Transverse colon (tissue), 4 donors: ENCODE results near the gene NAA38. TPM values are rescaled to one million over a fixed set of nuclear protein-coding genes. Genes with fewer than 3 reads are reported as not detected.

ENCODE experiments used
- DNase-seq: peaks from one replicate; pipeline ENCODE4 v3.0.0-alpha.2; 2019
- H3K27ac ChIP-seq, 4 donors: fragments of 200-600 bp; sonication (generic); 2 replicates each; pipeline ENCODE4 v1.5.1; 2016 to 2018; ENCODE audit warnings: inconsistent platforms in 4 of 4
- H3K27me3 ChIP-seq: fragments of 200-600 bp; sonication (generic); 2 replicates; pipeline ENCODE4 v1.5.1; 2017; ENCODE audit warnings: inconsistent platforms
- H3K36me3 ChIP-seq, 4 donors: fragments of 200-600 bp; sonication (generic); 2 replicates each; pipeline ENCODE4 v1.5.1; 2017 to 2019; ENCODE audit warnings: inconsistent platforms in 4 of 4
- H3K4me1 ChIP-seq, 4 donors: fragments of 200-600 bp; sonication (generic); 2 replicates each; pipeline ENCODE4 v1.5.1; 2017 to 2020; ENCODE audit warnings: inconsistent platforms in 4 of 4
- H3K4me3 ChIP-seq, 4 donors: fragments of 200-600 bp; sonication (generic); 1 replicate in 1 of 4; 2 replicates in 3 of 4; pipeline versions ENCODE4 v1.5.1 to v1.6.1; 2017 to 2019; ENCODE audit warnings: inconsistent platforms in 4 of 4
- H3K9me3 ChIP-seq, 2 donors: fragments of 200-600 bp; sonication (generic); 2 replicates each; pipeline ENCODE4 v1.5.1; 2017 to 2019; ENCODE audit warnings: inconsistent platforms in 2 of 2
- EP300 ChIP-seq: sonication (generic); formaldehyde crosslinking; IDR thresholded peaks from one replicate; pipeline ENCODE4 v1.6.1; 2017; ENCODE audit warnings: antibody characterized with exemption, low read depth
- POLR2A ChIP-seq: fragments of 450-650 bp; IDR thresholded peaks from one replicate; pipeline ENCODE4 v1.6.1; 2016; ENCODE audit warnings: antibody characterized with exemption, mild to moderate bottlenecking, moderate library complexity
- POLR2AphosphoS5 ChIP-seq, 3 donors: sonication (generic); formaldehyde crosslinking; IDR thresholded peaks; one replicate each; pipeline ENCODE4 v1.6.1; 2016; ENCODE audit warnings: antibody characterized with exemption in 3 of 3
- WGBS, 2 donors: methylation state at CpG; one replicate each; pipeline ENCODE4 v1.1.5; 2018; ENCODE audit warnings: low coverage in 1 of 2; 5-methylcytosine and 5-hydroxymethylcytosine counted together
- in situ Hi-C, 4 donors: fragments of 200-750 bp; cut with MboI; loops; one replicate each; pipeline versions ENCODE4 v1.15.0 to v1.15.1; 2017; ENCODE audit warnings: low sequenced_read_pairs in 3 of 4, low pct_ligation_motif_present in 1 of 4, low pct_unique_long_range_greater_than_20kb in 1 of 4
- intact Hi-C: fragments of 100-400 bp; cut with DNase I; formaldehyde crosslinking; loops from one replicate; pipeline ENCODE4 v1.15.1; 2023; ENCODE audit warnings: low total_unique reads
- total RNA-seq, 4 donors: library from RNA; depleted of rRNA; stranded (reverse); fragments of >200 nt; gene quantifications; one replicate each; pipeline ENCODE4 v1.1.0, GENCODE V29; 2016
- TF ChIP-seq, protein P1 (sequence below), 5 experiments: fragments of 200-600 bp in 3 of 5; fragments of 450-650 bp in 2 of 5; sonication (generic) in 3 of 5; IDR thresholded peaks; 1 replicate in 2 of 5; 2 replicates in 3 of 5; pipeline ENCODE4 v1.5.1; 2016 to 2017; ENCODE audit warnings: antibody characterized with exemption in 5 of 5, inconsistent platforms in 3 of 5, mild to moderate bottlenecking in 2 of 5, moderate library complexity in 1 of 5

Gene NAA38
- total RNA-seq, 4 donors from 2014 or later, result 59.8 to 95.3 (median 86.5) TPM

DNA sequence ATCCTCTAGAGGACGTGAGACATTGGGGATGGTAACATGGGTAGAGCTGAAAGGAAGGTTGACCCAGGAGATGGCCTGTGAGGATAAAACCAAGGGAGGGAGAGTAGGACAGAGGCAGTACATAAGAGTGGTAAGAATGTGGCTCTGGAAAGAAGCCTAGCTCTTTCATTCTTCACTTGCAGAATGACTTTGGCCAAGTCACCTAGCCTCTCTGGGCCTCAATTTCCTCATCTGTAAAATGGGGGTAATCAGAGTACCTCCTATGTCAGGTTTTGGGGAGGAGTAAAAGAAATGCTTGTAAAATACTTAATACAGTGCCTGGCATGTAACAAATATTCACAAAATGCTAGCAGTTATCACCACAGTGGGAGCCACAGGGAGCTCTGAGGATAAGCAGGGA lies 16.5 kb downstream of the NAA38 start:
- Histone ChIP-seq H3K4me1 (peaks cover 44 to 87% (median 58%) of the 10 kb centered on the region in 4 donors), H3K27me3 (no peaks in the 10 kb centered on the region), H3K9me3 (no peaks in the 10 kb centered on the region), H3K36me3 (peaks cover 0 to 4% (median 1%) of the 10 kb centered on the region in 4 donors), H3K4me3 (peak overlapping the region in 2 of 4 donors; percentile 54 to 78), H3K27ac (peak overlapping the region; percentile 97 to 99 (median 99))
- DNase-seq, result no peak
- in situ Hi-C loops (no loop called here), intact Hi-C loops (loop anchor here (5.0 kb wide), 1 partner anchor 599 kb away; the partner anchor contains the start of gene GABARAP)
- TF ChIP-seq POLR2AphosphoS5 (IDR thresholded peaks at IDR 0.05) (no peak), EP300 (no peak), POLR2A (no peak)
- TF ChIP-seq, protein P1, sequence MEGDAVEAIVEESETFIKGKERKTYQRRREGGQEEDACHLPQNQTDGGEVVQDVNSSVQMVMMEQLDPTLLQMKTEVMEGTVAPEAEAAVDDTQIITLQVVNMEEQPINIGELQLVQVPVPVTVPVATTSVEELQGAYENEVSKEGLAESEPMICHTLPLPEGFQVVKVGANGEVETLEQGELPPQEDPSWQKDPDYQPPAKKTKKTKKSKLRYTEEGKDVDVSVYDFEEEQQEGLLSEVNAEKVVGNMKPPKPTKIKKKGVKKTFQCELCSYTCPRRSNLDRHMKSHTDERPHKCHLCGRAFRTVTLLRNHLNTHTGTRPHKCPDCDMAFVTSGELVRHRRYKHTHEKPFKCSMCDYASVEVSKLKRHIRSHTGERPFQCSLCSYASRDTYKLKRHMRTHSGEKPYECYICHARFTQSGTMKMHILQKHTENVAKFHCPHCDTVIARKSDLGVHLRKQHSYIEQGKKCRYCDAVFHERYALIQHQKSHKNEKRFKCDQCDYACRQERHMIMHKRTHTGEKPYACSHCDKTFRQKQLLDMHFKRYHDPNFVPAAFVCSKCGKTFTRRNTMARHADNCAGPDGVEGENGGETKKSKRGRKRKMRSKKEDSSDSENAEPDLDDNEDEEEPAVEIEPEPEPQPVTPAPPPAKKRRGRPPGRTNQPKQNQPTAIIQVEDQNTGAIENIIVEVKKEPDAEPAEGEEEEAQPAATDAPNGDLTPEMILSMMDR (IDR thresholded peaks at IDR 0.05), result no peak
- WGBS, 2 donors, result 43 to 50% methylated on average over 1 of the region's 1 CpG

GRCh38 chr17:7840441-7840840 lies 16.9 kb downstream of the NAA38 start:
- no peak for DNase-seq
- peaks cover 41 to 85% (median 55%) of the 10 kb centered on the region in 4 donors for H3K4me1 ChIP-seq
- TF ChIP-seq POLR2A (no peak), POLR2AphosphoS5 (IDR thresholded peaks at IDR 0.05) (no peak), EP300 (no peak)
- TF ChIP-seq, protein P1 (IDR thresholded peaks at IDR 0.05), result no peak
- 20 to 43% methylated on average over 1 of the region's 1 CpG for WGBS, 2 donors
- peak overlapping the region; percentile 97 to 99 (median 99) for H3K27ac ChIP-seq
- no peaks in the 10 kb centered on the region for H3K36me3 ChIP-seq
- intact Hi-C loops, result loop anchor here (5.0 kb wide), 1 partner anchor 598 kb away; the partner anchor contains the start of gene GABARAP
- H3K9me3 ChIP-seq, result no peaks in the 10 kb centered on the region
- no peaks in the 10 kb centered on the region for H3K27me3 ChIP-seq
- in situ Hi-C loops, result no loop called here
- no peak overlapping the region for H3K4me3 ChIP-seq

- Histone ChIP-seq H3K27ac (peak overlapping the region; percentile 97 to 99 (median 99)), H3K4me1 (peaks cover 37 to 82% (median 49%) of the 10 kb centered on the region in 4 donors), H3K9me3 (no peaks in the 10 kb centered on the region), H3K36me3 (no peaks in the 10 kb centered on the region), H3K27me3 (no peaks in the 10 kb centered on the region), H3K4me3 (no peak overlapping the region)
- no peak for DNase-seq
- TF ChIP-seq, protein P1 (IDR thresholded peaks at IDR 0.05), result no peak
- WGBS, 2 donors, result 42% methylated on average over 2 of the region's 2 CpGs; no CpG with 5 or more reads in 1 of the 2 donors
- intact Hi-C loops (loop anchor here (5.0 kb wide), 1 partner anchor 598 kb away; the partner anchor contains the start of gene GABARAP), in situ Hi-C loops (no loop called here)
These were observed 17.5 kb downstream of the NAA38 start for GRCh38 chr17:7839876-7840261.

DNA sequence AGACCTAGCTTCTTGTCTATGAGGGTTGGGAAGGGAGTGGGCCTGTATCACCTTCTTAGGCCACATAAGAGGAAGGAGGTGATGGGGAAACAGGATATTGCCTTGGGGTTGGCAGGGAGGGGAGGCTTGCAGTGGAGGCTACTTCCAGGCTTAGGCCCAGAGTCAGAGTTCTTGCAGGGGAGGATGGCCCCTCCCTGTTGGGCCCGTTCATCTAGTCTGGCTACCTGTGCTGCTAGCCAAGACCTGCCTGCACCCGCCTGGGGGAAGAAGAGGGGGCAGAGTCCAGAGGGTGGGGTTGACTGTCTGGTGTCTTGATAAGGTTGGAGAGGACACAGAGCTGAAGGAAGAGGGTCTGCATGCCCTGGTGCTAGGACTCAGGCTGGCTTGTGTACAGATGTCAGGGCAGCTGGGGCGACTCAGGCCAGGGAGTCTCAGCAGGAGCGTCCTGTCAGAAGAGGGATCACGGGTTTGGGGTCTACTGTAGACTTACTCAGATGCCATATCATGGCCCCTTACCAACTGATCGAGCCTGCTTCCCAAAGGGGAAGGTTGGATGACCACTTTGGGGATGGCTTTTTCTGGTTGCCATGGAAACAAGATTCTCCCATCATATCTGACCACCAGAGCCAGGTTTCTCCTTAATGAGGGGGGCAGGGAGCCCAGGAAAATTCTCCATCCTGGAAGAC lies 18.0 kb downstream of the NAA38 start:
- in situ Hi-C loops, result no loop called here

More for the DNA sequence above, 18.0 kb downstream of the NAA38 start:
- peaks cover 37 to 87% (median 49%) of the 10 kb centered on the region in 4 donors for H3K4me1 ChIP-seq
- no peaks in the 10 kb centered on the region for H3K27me3 ChIP-seq
- peak overlapping the region in 2 of 4 donors; percentile 20 to 79 for H3K4me3 ChIP-seq
- H3K9me3 ChIP-seq, result no peaks in the 10 kb centered on the region
- TF ChIP-seq POLR2AphosphoS5 (IDR thresholded peaks at IDR 0.05), result peak in 2 of 3 donors; percentile 37 to 79
- TF ChIP-seq, protein P1 (IDR thresholded peaks at IDR 0.05), result no peak
- H3K27ac ChIP-seq, result peak overlapping the region; percentile 97 to 99 (median 99)
- peak; percentile 88 for DNase-seq
- WGBS, 2 donors, result 66% methylated on average over 6 of the region's 6 CpGs; no CpG with 5 or more reads in 1 of the 2 donors
- intact Hi-C loops, result no loop called here
- no peaks in the 10 kb centered on the region for H3K36me3 ChIP-seq
